NOMO-1 treated with dmso at 0.1 percent for 144 hours (cell line): ENCODE results near the gene RFC1.
A peak's percentile ranks its signal among the peaks of the same experiment; 100 is the strongest.
"Not testable (repeated sequence)": the region's sequence is repeated elsewhere in the genome, so short reads cannot be mapped to it uniquely, and the experiment has no call there.

Experiments used
- DNase-seq: peaks from one replicate; lab custom pipeline; 2025; ENCODE audit not compliant: unreplicated experiment; lab: John Stamatoyannopoulos, UW

RFC1 gene

DNA sequence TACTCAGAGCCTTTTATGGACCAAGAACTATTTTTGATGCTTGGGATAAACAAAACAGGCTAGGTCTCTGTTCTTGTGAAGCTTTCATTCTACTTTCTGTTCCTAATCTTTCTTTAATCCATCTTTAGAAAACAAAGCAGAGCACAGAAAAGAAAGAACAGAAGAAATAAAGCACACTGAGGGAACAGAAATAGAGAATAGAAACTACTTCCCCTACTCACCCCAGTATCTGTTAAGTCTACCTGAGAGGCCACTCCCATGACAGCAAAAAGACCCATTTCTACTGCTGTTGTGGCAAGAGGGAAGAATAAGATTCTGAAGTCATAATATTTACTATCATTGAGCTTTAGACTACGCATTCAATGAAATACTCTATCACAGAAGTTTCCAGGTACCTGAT, 9.2 kb downstream of the RFC1 start:
- DNase-seq = no peak

DNA sequence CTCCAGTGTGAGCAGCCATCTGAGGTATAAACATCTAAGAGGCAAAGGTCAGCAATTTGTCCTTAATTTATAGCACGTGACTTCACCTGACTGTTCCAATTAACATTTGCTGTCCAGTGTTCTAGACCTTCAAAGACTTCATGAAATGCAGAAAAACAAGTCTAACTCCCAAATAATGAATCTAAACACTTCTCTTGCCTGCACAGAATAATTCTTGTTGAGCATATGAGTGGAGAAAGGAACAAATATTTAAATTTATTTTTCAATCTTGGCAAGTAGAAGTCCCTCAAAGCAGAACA, 12.0 kb downstream of the RFC1 start:
- DNase-seq = no peak

DNA sequence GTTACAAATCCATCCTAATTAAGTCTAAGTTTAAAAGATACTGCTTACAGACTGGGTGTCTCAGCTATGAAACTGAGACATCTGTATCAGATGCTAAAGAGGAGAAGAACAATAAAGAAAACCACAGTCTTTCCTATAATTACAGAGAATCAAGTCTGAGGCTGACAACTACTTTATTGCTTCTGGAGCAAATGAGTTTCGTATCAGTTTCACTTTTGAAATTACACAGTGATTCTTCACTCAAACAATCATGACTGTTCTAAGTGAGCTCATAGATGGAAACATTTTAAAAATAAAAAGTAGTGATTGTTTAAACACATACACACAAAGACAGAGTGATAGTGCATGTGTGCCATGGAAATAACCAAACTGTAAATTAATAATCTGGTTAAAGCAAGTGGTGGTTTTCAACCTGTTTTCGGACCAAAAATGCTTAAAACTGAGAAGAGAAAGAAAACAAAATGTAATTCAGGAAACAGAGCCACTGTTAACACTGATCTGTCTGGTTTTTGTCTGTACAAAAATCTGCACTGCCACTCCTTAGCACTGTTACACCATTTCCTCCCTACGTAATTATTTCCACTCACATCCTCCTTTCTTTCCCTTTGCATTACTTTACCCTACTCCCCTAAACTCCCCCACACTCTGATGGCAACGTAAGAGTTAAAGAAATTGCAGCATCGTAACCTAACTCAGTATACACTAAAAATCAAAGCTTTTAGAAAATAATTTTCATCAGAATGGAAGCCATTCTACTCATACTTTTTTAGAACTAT, 12.5 kb downstream of the RFC1 start:
- DNase-seq = peak; percentile 55

DNA sequence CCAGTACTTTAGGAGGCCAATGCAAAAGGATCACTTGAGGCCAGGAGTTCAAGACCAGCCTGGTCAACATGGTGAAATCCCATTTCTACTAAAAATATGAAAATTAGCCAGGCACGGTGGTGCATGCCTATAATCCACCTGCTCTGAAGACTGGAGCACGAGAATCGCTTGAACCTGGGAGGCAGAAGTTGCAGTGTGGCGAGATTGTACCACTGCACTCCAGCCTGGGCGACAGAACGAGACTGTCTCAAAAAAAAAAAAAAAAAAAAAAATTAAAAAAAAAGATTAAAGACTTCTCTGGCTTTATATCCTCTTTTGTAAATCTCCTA, 13.0 kb downstream of the RFC1 start:
- not testable (repeated sequence) for DNase-seq

DNA sequence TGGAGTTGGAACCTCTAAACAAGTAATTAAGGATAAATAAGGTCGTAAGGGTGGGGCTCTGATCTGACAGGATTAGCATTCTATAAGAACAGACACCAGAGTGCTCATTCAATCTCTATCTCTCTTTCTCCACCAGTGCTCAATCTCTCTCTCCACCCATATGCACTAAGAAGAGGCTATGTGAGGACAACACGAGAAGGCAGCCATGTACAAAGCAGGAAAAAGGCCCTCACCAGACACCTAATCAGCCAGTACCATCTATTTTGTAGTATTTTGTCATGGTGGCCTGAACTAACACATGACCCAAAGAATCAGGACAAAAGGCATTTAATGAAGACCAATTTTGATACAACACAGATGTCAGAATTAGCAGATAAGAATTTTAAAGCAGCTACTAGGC, 16.8 kb downstream of the RFC1 start:
- DNase-seq = no peak

DNA sequence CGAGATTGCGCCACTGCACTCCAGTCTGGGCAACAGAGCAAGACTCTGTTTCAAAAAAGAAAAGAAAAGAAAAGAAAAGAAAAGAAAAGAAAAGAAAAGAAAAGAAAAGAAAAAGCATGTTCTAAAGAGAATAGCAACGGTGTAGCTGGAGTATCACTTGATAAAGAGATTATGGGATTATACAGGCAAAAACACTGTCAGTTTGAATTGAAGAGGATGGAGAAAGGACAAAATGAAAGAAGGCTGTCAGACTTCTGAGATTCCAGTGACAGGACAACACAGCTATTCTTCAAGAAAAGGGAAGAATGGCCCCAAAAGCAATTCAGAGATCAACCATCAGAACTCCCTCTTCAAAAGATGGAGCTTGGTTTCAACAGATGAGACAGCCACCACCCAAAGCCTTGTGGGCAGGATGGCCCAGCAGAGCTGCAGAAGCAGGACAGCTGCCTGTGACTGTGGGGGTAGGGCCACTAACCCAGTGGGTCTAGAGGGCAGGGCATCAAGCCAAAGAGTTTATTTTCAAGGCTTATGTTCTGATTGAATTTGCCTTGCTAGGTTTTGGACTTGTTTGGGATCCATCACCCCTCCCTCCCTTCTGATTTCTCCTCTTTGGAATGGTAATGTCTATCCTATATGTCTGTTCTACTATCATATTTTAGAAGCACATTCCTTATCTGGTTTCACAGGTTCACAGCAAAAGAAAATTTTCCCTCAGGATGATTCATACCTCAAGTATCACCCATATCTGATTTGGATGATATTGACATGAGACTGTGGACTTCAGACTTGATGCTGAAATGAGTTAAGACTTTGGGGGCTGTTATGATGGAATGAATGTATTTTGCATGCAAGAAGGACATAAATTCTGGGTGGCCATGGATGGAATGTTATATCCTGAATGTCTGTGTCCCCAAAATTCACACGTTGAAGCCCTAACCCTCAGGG, 17.5 kb downstream of the RFC1 start:
- no peak for DNase-seq

DNA sequence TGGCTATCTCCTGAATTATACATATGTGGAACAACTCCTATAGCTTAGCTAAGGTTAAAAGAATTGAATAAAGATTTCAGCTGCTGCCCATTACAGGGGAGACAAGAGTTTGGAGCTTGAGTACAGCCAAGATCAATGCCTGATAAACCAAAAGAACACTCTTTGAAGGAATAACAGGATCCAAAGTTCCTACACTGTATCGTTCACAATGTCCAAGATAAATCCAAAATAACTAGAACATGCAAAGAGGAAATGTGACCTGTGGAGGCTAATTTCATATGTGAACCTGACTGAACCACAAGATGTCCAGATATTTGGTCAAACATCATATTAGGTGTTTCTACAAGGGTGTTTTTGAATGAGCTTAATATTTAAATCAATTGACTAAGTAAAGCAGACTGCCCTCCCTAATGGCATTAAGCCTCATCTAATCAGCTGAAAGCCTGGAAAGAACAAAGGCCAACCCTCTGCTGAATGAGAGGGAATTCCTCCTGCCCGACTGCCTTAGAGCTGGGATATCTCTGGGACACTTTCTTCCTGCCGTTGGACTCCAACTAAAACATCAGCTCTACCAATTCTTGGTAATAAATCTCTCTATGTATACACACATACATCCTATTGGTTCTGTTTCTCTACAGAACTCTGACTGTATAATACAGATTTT, 19.2 kb downstream of the RFC1 start:
- DNase-seq = no peak

DNA sequence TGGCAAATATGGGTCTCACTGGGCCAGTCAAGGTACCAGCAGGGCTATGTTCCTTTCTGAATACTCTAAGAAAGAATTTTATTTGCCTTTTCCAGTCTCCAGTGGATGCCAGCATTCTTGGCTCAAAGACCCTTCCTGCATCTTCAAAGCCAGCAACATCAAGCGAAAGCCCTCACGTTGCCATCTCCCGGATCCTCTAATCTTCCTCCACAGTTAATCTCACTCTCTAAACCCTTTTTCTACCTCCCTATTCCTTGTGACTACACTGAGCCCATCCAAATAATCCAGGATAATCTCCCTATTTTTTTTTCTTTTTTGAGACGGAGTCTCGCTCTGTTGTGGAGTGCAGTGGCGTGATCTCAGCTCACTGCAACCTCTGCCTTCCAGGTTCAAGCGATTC, 23.4 kb downstream of the RFC1 start:
- DNase-seq = no peak

DNA sequence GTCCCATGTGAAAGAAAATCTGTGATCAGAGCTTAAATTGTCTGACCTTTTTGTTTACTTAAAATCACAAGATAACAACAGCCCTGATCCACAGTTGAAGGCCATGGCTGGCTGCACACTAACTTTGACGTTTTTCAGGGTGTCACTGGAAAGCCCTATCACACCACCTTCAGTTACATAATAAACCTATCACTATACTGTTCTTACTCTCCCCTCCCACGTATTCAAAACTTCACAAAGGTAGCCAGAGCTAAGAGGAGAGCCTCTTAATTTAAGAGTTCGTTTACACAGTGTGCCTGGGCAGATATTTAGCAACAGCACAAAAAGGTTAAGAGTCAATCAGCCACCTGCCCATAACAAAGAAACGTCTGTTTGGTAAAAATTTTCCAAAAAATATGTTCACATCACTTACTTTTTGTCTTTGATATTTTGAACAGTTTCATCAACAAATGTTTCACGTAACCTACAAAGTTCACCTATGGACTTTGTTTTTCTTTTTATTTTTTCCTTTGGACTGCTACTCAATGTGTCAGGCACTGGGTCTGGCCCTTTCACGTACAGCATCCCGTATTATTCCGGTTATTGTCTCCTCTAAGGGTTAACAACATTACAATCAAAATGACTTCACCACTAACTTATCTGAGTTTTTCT, 25.0 kb downstream of the RFC1 start:
- DNase-seq = no peak

DNA sequence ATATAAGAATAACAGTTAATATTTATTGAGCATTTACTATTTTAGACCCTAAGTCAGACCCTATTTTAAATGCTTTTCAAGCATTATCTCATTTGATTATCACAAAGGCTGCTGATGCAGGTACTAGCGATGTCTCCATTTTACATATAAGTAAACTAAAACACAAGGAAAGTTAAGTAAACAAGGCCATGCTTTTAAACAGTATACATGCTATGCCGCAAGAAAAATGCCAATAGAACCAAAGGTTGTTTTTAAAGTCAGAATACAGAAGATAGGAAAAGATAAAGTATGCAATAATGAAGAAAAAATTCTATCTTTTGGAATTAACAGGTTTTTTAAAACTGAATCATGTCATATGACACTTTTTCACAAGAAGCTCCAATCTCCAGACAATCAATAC, 26.2 kb downstream of the RFC1 start:
- DNase-seq = no peak

DNA sequence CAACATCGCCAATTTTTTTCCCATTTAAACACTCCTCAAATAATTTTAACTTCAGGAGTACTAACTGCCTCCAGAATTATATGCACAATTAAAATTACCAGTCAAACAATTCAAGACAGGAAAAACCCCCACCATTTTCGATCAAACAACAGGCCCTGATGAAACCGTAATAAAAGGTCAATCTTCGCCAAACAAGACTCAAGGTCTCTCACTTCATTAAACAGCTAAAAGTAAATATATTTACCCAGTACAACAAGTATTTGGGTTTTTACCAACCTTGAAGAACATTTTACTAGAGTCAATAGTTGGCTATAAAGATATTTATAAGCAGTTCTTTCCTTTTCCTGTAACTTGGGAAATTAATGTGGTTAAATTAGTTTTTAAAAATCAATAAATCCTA, 28.3 kb downstream of the RFC1 start:
- DNase-seq = no peak

DNA sequence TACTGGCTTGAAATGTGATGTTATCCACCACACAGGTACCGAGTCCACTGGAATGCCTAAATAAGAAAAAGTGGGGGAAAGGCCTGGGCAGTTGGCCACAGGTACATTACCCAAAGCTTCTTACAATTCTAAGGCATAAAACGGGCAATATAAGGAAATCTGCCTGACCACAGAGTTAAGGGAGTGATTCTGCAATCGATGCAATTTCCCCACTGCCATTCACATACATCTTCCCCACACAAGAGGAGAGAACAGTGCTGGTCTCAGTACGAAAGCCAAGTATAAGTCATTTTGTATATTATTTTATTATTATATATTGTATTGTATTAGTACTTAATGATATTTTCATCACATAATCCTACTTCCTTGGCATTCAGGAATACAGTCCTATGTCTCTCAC, 30.6 kb downstream of the RFC1 start:
- no peak for DNase-seq

DNA sequence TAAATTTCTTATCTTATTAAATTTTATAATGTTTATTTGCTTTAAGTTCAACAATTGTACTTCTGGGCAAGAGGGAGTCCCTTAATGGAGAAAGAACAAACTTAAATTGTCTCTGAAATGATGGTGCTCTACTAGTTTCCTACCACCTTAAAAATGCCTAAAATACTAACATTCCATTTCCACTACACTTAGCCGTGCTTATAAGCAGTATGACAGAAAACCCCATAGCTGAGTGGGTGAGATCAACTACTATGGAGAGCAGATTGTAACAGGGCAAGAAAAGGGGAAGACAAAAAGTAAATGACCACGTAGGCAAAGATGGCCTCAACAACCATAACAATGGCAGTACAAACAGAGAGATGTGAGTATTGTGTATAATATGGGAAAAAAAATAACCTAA, 35.0 kb downstream of the RFC1 start:
- no peak for DNase-seq

DNA sequence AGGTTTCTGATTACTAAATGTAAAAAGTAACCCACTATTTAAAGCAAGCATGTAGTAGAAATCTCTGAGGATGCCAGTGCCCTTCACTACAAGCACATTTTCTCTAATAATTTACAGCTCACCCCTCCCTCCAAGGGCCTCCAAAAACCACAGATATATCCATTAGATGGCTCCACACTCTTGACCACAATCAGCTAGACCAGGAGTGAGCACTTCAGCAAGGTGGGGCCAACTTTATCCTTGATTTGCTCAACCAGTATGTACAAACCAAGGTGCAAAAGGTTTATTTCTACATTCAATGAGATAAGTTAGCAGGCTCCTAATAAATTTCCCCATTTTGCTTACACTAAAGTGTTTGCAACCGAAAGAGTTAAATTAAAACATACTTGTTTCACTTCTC, 35.8 kb downstream of the RFC1 start:
- DNase-seq = no peak

DNA sequence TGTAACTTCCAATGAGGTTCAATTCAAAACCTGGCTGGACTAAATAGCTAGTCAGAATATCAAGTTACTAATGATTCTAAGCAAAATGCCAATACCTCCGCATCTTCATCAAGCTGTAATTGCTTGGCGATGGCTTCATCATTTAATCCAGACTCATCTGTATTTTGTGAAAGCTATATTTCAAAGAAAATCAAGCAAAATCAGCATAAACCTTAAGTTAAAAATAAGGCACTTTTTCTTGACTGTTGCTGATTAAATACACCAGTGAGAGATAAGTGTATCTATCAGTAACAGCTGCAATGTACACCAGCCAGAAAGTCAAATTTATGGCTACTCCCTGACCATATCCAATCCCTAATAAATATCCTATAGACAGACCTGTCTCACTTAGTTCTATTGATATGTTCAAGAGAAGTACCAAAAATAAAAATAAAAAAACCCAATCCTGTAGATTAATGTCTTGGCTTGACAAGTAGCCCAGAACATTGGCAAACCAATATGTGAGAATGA, 39.6 kb downstream of the RFC1 start:
- DNase-seq = no peak

DNA sequence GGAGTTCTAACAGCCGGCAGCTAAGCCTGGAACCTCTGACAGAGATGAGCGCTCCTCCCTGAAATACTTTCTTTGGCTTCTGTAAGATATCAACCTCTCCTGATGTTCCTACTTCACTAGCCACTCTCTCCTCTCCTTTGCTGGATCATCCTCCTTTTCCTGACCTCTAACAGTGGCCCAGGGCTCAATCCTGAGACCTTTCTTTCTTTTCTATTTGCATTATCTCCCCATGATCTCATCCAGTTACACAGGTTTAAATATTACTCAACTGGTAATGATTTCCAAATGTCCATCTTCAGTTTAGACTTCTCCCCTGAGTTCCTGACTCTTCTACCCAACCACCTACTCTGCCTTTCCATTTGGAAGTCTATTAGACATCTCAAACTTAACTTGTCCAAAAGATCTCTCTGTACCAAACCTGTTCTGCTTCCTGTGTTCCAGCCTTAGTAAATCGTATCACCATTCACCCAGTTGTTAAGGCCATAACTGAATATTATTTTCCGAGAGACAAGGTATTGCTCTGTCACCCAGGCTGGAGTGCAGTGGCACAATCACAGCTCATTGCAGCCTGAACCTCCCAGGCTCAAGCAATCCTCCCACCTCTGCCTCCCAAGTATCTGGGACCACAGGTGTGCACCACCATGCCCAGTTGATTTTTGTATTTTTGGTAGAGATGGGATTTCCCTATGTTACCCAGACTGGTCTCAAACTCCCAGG, 41.1 kb downstream of the RFC1 start:
- DNase-seq = no peak

DNA sequence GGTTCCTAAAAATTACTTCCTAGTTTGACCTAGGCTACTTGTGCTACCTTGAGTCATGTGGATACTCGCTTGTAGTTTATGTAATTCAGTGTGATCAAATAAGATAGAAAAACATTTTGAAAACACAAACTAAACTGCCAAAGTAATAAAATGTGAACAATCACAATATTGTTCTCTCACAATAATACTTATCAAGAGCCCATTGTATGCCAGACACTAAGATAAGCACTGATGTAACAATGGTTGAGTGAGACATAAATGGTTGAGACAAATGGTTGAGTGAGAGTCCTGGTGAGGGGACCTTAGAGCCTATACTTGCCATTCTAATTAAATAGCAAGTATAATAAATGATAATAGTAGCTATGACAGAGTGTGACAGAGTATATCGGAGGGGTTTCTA, 41.7 kb downstream of the RFC1 start:
- DNase-seq = no peak

DNA sequence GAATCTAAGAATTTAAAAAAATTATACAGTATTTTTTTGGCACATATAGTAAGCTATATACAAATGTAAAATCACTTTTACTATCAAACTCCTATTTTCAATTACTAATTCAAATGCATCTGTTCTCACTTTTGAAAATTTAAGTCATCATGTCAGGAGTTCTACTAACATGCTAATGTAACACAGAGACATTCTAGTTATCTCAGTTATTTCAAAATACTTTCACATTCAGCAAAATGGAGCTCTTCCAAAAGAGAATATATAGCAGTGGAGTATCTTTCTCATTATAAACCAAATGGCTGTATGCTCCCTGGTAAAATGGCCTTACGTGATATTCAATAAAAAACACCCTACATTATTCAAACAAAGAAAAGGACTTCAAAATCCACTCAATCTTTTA, 42.3 kb downstream of the RFC1 start:
- DNase-seq = no peak

DNA sequence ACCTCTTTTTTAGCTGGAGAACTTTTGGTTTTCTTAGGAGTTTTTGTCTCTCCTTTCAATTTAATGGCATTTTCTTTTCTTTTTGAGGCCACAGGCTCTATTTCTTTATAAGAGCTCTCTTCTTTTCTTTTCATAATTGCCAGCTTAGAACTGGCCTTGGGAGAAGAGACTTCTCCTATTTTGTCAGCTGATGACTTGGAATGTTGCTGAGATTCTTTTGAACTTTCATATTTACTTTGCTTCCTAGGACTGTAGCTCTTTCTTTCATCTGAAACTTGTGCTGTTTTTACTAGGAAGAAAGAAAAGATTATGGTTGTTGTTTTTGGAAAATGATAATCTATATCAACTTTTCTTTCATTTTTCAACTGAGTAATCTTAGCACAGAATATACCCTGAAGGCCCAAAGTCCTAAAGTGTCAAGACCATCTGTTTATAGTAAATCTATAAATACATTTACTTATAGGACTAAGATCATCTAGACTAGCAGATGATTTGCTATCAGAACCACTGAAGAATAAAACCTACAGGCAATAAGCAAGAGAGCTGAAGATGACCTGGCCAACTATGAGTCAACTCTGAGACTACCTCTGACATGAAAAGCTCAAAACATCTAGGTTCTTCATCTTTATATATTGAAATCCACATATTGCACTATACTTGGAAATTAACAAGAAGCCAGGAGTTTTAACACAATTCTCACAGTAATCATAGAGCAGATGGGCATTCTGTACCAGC, 45.6 kb downstream of the RFC1 start:
- no peak for DNase-seq

DNA sequence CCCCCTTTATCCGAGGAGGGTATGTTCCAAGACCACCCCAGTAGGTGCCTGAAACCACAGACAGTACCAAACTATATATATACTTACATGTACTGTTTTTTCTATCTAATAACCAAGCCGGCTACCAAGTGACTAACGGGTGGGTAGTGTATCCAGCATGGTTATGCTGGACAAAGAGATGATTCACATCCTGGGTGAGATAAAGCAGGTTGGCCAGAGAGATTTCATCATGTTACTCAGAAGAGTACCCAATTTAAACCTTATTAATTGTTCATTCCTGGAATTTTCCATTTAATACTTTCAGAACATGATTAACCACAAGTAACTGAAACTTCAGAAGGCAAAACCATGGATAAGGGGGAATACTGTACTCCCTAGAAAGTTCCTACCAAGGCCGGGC, 46.5 kb downstream of the RFC1 start:
- no peak for DNase-seq
